Immature natural killer cell (primary cell): ENCODE results near the gene CRIP3. TPM values are rescaled to one million over a fixed set of nuclear protein-coding genes. Genes with fewer than 3 reads are reported as not detected.
A peak's percentile ranks its signal among the peaks of the same experiment; 100 is the strongest.

Experiments used
- DNase-seq, 3 donors: peaks; one replicate each; pipeline ENCODE4 v3.0.0; 2022; ENCODE audit warnings: mixed read lengths in 1 of 3
- H3K27ac Mint-ChIP-seq, 6 donors: one replicate each; pipeline ENCODE4 v1.8.0; 2020; ENCODE audit warnings: mixed read lengths in 6 of 6, mild to moderate bottlenecking in 5 of 6, inconsistent platforms in 4 of 6, moderate library complexity in 3 of 6
- H3K27me3 Mint-ChIP-seq, 3 donors: one replicate each; pipeline ENCODE4 v1.8.0; 2020 to 2021; ENCODE audit warnings: low read depth in 3 of 3, mild to moderate bottlenecking in 3 of 3, mixed read lengths in 3 of 3, moderate library complexity in 3 of 3, inconsistent platforms in 1 of 3
- H3K36me3 Mint-ChIP-seq, 3 donors: one replicate each; pipeline ENCODE4 v1.8.0; 2020; ENCODE audit warnings: mixed read lengths in 3 of 3, inconsistent platforms in 2 of 3, mild to moderate bottlenecking in 2 of 3
- H3K4me1 Mint-ChIP-seq, 2 donors: one replicate each; pipeline ENCODE4 v1.8.0; 2020; ENCODE audit warnings: inconsistent platforms in 2 of 2, mild to moderate bottlenecking in 2 of 2, mixed read lengths in 2 of 2, moderate library complexity in 1 of 2
- H3K4me3 Mint-ChIP-seq, 5 donors: one replicate each; pipeline ENCODE4 v1.8.0; 2020; ENCODE audit warnings: mild to moderate bottlenecking in 5 of 5, mixed read lengths in 5 of 5, inconsistent platforms in 3 of 5, moderate library complexity in 3 of 5
- H3K9me3 Mint-ChIP-seq, 6 donors: one replicate each; pipeline ENCODE4 v1.8.0; 2020; ENCODE audit warnings: mild to moderate bottlenecking in 6 of 6, mixed read lengths in 6 of 6, inconsistent platforms in 4 of 6, moderate library complexity in 3 of 6
- polyA plus RNA-seq, 3 donors: library from polyadenylated mRNA; unstranded; fragments of 300-500 nt; fragmentation: Illumina TruSeq; gene quantifications; one replicate each; pipeline ENCODE4 v1.2.3, GENCODE V29; 2021

CRIP3 gene
- polyA plus RNA-seq, 3 donors from 2014 or later, result 0.26 to 1.3 (median 0.35) TPM

DNA sequence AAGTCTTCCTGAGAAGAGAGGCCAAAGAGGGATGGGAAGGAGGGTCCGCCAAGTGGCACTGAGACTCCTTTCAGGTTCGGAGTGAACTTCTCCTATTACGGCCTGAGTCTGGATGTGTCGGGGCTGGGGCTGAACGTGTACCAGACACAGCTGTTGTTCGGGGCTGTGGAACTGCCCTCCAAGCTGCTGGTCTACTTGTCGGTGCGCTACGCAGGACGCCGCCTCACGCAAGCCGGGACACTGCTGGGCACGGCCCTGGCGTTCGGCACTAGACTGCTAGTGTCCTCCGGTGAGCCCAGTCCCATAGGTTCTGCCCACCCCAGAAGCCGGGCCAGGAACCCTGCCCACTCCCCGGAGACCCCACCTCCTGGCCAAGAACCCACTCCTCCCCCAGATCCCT lies 6.5 kb downstream of the CRIP3 start:
- H3K27ac Mint-ChIP-seq, result no peak overlapping the region
- H3K4me1 Mint-ChIP-seq, result peaks cover 0 to under 1% of the 10 kb centered on the region in 2 donors
- no peak overlapping the region for H3K4me3 Mint-ChIP-seq
- peaks cover 0 to 2% (median 0%) of the 10 kb centered on the region in 3 donors for H3K27me3 Mint-ChIP-seq
- no peak for DNase-seq
- no peaks in the 10 kb centered on the region for H3K9me3 Mint-ChIP-seq
- no peaks in the 10 kb centered on the region for H3K36me3 Mint-ChIP-seq

DNA sequence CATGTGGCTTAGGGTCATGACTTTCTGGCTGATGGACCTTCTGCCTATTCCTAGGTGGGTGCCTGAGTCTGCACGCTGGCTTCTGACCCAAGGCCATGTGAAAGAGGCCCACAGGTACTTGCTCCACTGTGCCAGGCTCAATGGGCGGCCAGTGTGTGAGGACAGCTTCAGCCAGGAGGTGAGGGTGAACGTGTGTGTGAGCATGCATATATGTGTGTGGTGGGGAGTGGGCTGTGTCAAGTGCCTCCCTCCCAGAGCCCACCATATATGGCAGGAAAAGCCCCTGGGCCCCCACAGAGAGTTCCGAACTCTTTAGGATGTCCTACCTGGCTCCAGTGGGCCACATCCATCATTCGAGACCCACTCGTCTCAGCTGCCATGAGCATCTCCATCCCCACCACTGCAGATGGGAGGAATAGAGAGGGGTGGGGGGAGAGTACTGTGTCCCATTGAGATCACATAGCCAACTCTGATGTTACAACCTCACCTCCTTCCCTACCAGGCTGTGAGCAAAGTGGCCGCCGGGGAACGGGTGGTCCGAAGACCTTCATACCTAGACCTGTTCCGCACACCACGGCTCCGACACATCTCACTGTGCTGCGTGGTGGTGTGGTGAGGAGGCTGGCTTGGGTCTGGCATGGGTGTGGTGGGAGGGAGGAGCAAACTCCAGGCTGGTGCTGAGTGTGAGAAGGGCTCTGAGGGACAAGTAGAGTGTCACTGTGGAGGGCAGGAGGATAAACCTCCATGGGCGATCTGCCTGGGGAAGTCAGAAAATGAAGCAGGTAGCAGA lies 7.3 kb downstream of the CRIP3 start:
- Mint-ChIP-seq H3K27ac (no peak overlapping the region), H3K4me1 (no peaks in the 10 kb centered on the region), H3K9me3 (no peaks in the 10 kb centered on the region), H3K36me3 (no peaks in the 10 kb centered on the region), H3K4me3 (no peak overlapping the region), H3K27me3 (peaks cover 0 to 2% (median 2%) of the 10 kb centered on the region in 3 donors)
- DNase-seq, result no peak

DNA sequence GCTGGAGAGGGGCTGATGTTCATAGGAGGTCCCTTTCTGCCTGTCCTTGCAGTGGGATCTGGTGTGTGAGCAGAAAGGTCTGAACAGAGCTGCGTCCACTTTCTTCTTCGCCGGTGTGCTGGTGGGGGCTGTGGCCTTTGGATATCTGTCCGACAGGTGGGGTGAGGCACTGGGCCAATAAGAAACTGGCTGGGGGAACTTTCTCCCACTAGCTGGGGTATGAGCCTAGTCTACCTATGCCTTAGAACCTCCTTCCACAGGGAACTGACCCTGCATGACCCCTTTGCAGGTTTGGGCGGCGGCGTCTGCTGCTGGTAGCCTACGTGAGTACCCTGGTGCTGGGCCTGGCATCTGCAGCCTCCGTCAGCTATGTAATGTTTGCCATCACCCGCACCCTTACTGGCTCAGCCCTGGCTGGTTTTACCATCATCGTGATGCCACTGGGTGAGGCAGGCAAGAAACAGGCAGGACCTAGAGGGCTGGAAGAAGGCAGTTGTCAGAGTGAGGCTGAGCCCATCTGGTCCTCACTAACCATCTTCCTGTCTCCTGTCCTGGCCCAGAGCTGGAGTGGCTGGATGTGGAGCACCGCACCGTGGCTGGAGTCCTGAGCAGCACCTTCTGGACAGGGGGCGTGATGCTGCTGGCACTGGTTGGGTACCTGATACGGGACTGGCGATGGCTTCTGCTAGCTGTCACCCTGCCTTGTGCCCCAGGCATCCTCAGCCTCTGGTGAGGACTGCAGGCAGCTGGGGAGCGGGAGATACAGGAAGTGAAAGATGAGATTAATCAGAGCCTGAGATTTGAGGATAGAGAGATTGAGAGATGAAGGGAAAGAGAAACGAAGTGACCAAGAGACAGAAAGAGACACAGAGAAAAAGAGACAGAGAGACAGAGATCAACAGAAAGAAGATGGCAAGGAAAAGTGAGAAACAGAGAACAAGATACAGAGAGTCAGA lies 9.0 kb downstream of the CRIP3 start:
- no peak overlapping the region for H3K27ac Mint-ChIP-seq
- H3K4me1 Mint-ChIP-seq, result no peaks in the 10 kb centered on the region
- no peaks in the 10 kb centered on the region for H3K36me3 Mint-ChIP-seq
- no peak overlapping the region for H3K4me3 Mint-ChIP-seq
- peaks cover 0 to 2% (median 2%) of the 10 kb centered on the region in 3 donors for H3K27me3 Mint-ChIP-seq
- DNase-seq, result no peak
- H3K9me3 Mint-ChIP-seq, result no peaks in the 10 kb centered on the region

DNA sequence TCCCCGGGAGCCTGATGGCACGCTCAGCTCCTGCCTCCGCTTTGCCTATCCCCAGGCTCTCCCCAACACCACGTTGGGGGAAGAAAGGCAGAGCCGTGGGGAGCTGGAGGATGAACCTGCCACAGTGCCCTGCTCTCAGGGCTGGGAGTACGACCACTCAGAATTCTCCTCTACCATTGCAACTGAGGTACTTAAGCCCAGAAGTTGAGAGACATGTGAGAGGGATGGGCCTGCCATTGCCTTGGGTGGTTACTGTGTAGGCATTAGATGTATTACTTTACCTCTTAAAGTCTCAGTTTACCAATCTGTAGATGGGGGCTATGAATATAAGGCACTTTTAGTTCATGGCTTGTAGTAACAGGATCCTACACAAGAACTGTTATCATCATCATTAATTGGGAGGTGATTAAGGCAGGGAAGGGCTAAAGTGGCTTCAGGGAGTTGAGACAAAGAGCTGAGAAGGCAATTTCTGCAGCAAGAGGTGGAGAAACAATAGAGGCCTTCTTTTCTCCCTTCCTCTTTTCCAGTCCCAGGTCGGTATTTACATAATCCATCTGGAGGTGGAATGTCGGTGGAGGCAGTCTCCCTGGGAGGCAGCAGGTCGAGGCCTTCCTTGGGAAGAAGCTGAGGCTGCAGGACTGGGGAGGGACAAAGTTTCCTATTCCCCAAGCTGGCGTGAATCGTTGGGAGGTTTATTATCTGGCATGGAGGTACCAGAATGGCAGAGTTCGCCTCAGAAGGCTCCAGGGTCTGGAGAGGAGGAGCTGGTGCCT lies 9.9 kb downstream of the CRIP3 start:
- Mint-ChIP-seq H3K9me3 (no peaks in the 10 kb centered on the region), H3K4me1 (no peaks in the 10 kb centered on the region), H3K27ac (no peak overlapping the region), H3K36me3 (no peaks in the 10 kb centered on the region), H3K4me3 (no peak overlapping the region), H3K27me3 (peaks cover 0 to 2% (median 2%) of the 10 kb centered on the region in 3 donors)
- no peak for DNase-seq

DNA sequence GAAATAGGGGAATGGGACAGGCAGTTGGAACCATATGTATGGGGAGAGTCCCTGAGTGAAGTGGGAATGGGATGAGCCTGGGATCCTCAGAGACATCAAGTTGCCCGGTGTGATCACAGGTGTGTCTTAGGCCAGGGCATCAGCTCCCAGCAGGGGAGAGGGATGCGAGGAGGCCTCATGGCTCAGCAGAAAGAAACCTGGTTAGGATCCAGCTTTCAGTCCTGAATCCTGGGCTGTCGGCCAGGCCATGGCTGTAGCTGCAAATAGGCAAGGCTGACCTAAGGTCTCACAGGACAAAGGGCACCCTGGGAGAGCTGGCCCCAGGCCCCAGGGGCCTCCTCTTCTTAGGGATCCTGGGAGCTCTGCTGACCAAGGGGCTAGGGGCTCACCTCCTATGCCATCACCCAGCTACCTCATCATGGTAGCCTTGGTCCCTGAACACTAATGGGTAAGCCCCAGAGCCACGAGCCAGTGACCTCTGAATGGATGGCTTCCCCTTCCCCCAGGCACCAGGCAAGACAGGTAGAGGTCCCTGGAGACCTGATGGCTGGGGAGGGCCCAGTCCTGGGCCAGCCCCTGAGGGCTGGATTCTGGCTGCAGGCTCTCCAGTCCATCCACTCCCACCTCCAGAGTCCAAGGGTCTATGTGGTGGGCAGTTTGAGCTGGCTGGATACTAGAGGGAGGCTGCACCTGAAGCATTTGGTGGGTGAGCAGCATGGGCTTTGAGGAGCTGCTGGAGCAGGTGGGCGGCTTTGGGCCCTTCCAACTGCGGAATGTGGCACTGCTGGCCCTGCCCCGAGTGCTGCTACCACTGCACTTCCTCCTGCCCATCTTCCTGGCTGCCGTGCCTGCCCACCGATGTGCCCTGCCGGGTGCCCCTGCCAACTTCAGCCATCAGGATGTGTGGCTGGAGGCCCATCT lies 10.7 kb downstream of the CRIP3 start, which contains the start of gene SLC22A7:
Gene SLC22A7 (plus strand): TSS at position 617 of the 921 bp plus-strand sequence. CDS start 99 bp downstream, at position 716.
- no peaks in the 10 kb centered on the region for H3K36me3 Mint-ChIP-seq
- H3K9me3 Mint-ChIP-seq, result no peaks in the 10 kb centered on the region
- peaks cover 0 to 2% (median 2%) of the 10 kb centered on the region in 3 donors for H3K27me3 Mint-ChIP-seq
- H3K27ac Mint-ChIP-seq, result no peak within 1 kb of the TSS
- no peak within 1 kb of the TSS for H3K4me3 Mint-ChIP-seq
- H3K4me1 Mint-ChIP-seq, result no peaks in the 10 kb centered on the region
- DNase-seq, result no peak

DNA sequence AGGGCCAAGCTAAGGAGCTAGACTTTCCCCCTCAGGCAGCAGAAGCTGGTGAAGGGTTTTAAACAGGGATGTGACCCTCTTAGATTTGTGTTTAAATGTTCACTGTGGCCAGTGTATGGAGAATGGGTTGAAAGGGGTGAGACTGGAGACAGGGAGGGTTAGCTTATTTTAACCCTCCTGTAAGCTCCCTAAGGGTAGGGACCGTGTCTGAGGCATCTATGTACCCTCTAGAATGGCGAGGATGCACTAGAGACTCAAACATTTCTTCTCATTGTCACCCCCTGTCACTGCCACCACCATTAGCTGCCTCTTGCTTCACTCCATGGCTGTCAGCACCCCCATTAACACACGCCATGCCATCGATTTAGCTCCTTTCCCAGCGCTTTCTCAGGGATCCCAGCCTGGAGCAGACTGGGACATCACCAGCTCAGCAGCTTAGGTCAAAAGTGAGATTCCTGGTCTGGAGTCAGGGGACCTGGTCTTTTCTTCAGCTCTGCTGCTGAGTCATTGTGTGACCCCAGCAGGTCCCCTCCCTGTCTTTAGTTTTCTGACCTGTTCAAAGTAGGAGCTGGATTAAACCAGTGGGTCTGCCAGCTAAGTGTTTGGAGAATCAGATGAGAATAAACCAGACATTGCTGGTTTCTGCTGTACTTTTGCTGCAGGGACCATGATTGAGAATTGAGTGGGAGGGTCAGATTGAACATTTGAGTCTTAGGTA lies 11.7 kb downstream of the CRIP3 start:
- no peak overlapping the region for H3K4me3 Mint-ChIP-seq
- no peaks in the 10 kb centered on the region for H3K36me3 Mint-ChIP-seq
- H3K27ac Mint-ChIP-seq, result peak overlapping the region in 1 of 6 donors; percentile 20
- no peaks in the 10 kb centered on the region for H3K9me3 Mint-ChIP-seq
- H3K4me1 Mint-ChIP-seq, result no peaks in the 10 kb centered on the region
- peaks cover 0 to 2% (median 2%) of the 10 kb centered on the region in 3 donors for H3K27me3 Mint-ChIP-seq
- no peak for DNase-seq

DNA sequence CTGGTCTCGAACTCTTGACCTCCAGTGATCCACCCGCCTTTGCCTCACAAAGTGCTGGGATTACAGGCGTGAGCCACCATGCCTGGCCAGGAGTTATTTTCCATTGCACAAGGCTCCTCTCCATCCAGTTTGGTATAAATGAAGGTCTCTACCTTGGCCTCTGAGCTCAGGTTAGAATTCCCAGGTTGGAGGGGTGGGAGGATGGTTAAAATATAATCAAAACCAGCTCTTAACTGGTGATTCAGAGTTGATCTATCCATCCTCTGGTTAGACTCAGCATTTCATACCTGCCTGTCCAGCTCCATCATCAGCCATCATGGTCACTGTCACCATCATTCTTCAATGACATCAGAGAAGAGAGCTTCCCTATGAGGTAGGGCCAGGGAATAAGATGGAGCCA lies 13.2 kb downstream of the CRIP3 start:
- H3K36me3 Mint-ChIP-seq, result no peaks in the 10 kb centered on the region
- no peak for DNase-seq
- H3K27ac Mint-ChIP-seq, result no peak overlapping the region
- H3K27me3 Mint-ChIP-seq, result peaks cover 0 to 2% (median 0%) of the 10 kb centered on the region in 3 donors
- H3K4me1 Mint-ChIP-seq, result no peaks in the 10 kb centered on the region
- no peak overlapping the region for H3K4me3 Mint-ChIP-seq
- no peaks in the 10 kb centered on the region for H3K9me3 Mint-ChIP-seq

DNA sequence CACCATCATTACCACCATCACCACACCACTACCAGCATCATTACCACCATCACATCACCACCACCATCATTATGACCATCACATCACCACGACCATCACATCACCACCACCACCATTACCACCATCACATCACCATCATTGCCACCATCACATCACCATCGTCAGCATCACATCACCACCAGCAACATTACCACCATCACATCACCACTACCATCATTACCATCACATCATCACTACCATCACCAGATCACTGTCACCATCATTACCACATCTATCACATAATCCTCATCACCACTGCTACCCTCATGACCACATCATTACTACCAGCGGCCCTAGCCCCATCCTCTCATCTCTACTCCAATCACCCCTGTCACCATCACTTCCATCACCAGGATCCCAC lies 14.1 kb downstream of the CRIP3 start:
- peaks cover 0 to 4% (median 0%) of the 10 kb centered on the region in 3 donors for H3K27me3 Mint-ChIP-seq
- no peak overlapping the region for H3K4me3 Mint-ChIP-seq
- no peaks in the 10 kb centered on the region for H3K4me1 Mint-ChIP-seq

DNA sequence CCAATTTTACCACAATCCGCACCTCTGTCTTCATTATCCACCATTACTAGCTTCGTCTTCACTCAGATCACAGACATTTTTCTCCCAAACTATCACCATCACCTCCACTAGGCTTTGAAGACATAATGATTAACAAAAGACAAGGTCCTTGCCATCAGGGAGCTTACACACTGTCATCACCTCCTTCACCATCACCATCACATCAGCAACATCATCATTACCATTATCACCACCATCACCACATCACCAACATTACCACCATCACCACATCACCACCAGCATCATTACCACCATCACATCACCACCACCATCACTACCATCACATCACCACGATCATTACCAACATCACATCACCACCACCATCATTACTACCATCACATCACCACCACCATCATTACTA lies 14.9 kb downstream of the CRIP3 start:
- no peaks in the 10 kb centered on the region for H3K4me1 Mint-ChIP-seq
- peaks cover 0 to 4% (median 0%) of the 10 kb centered on the region in 3 donors for H3K27me3 Mint-ChIP-seq
- H3K4me3 Mint-ChIP-seq, result no peak overlapping the region
- no peaks in the 10 kb centered on the region for H3K9me3 Mint-ChIP-seq
- no peak overlapping the region for H3K27ac Mint-ChIP-seq
- no peaks in the 10 kb centered on the region for H3K36me3 Mint-ChIP-seq
- no peak for DNase-seq

More for the DNA sequence above, 14.1 kb downstream of the CRIP3 start:
- no peak for DNase-seq
- Mint-ChIP-seq H3K9me3 (no peaks in the 10 kb centered on the region), H3K27ac (no peak overlapping the region), H3K36me3 (no peaks in the 10 kb centered on the region)

DNA sequence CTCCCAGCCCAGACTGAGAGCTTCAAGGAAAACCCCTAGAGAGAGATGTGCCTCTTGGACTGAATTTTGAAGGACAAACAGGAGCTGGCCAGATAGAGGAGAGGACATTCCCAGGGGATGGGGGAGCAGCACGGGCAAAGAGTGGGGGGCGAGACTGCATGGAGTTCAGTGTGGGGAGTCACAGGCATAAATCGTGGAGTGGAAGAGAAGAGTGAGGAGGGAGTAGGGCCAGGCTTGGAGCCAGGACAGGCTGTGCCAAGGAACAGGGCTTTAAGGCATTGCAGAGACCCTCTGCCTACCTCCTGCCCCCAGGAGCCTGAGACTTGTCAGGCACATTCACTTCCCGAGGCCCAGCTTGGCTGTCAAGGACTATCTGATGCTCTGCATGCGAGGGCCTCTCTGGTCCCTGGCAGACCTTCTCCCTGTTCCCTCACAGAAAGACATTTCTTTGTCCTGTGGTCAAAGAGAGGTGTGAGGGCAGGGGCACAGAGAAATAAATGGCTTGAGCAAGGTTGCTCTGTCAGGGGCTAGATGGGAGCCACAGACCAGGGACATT lies 15.8 kb downstream of the CRIP3 start:
- peaks cover 0 to 4% (median 0%) of the 10 kb centered on the region in 3 donors for H3K27me3 Mint-ChIP-seq
- H3K27ac Mint-ChIP-seq, result no peak overlapping the region
- no peaks in the 10 kb centered on the region for H3K36me3 Mint-ChIP-seq
- DNase-seq, result no peak
- no peak overlapping the region for H3K4me3 Mint-ChIP-seq
- no peaks in the 10 kb centered on the region for H3K9me3 Mint-ChIP-seq
- no peaks in the 10 kb centered on the region for H3K4me1 Mint-ChIP-seq

DNA sequence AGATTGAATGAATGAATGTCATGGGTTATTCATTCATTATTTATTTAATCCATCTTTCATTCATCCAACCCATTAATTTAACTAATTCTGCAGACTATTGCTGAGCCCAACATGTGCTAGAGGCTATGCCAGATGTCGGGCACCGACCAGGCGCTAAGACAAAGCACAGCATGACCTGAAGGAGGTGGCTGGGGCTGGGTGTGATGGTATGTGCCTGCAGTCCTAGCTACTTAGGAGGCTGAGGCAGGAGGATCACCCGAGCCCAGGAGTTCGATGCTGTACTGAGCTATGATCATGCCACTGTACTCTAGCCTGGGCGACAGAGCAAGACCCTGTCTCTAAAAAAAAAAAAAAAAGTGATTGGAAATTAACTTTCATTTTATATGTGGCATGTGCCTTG lies 16.3 kb downstream of the CRIP3 start:
- Mint-ChIP-seq H3K27ac (no peak overlapping the region), H3K4me1 (no peaks in the 10 kb centered on the region), H3K4me3 (no peak overlapping the region), H3K36me3 (no peaks in the 10 kb centered on the region), H3K27me3 (peaks cover 0 to 4% (median 0%) of the 10 kb centered on the region in 3 donors), H3K9me3 (no peaks in the 10 kb centered on the region)
- no peak for DNase-seq

DNA sequence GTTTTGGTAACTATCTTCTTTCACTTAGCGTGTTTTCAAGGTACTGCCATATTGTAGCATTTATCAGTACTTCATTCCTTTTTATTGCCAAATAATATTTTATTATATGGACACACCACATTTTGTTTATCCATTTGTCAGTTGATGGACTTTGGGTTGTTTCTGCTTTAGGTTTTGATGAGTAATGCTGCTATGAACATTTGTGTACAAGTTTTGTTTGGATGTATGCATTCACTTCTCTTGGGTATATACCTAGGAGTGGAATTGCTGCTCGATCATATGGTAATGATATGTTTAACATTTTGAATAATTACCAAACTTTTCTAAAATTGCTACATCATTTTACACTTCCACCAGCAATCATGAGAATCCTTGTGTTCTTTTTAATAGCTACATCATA lies 16.9 kb downstream of the CRIP3 start:
- Mint-ChIP-seq H3K27ac (no peak overlapping the region), H3K36me3 (no peaks in the 10 kb centered on the region), H3K4me1 (no peaks in the 10 kb centered on the region), H3K27me3 (peaks cover 0 to 4% (median 2%) of the 10 kb centered on the region in 3 donors), H3K9me3 (no peaks in the 10 kb centered on the region), H3K4me3 (no peak overlapping the region)
- DNase-seq, result no peak
